HG02943 (cell line): ENCODE measurements around the gene ZXDC.
A peak's percentile ranks its signal among the peaks of the same experiment; 100 is the strongest.

ENCODE experiments used
- ATAC-seq: cut with Tn5 transposase; IDR thresholded peaks from one replicate; pipeline ENCODE4 v1.9.1; 2021; ENCODE audit warnings: mild to moderate bottlenecking, low read depth, moderate library complexity; ENCODE audit not compliant: unreplicated experiment

ZXDC gene

DNA sequence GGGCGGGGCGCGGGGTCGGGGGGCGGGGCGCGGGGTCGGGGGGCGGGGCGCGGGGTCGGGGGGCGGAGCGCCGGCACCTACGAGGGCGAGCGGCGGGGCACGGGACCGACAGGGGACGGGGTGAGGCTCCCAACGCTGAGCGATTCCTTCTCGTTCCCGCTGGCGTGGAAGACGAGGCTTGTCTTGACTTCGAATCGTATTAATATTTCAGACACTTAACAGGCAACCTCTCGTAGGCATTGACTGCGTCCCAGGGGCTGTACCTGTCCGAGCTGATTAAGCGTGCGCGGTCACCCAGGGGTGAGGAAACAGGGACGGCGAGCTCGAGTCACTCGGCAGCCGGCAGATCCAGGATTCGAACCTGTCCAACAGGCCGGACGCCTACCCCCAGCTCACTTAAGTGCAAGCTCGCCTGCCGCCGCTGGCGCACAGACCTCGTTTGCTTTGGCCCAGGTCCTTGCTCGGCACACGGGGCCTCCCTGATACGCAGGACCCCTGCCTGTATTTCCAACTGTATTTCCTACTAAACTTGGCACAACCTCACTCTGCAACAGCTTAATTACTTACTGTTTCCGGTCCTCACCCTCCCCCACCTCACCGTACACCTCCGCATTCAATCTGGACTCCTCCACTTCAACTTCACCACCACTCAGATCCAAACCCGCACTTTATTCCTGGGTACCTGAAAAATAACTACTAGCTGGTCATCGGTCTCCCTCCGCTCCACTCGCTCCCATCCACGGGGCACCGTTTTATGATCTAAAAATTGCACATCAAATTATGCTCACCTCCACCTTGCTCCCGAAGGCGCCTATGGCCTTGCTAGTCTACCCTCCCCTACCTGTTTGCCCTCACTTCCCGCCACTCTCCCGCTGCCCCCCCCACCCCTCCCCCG, 722 bp upstream of the ZXDC start:
- ATAC-seq = peak; percentile 27

DNA sequence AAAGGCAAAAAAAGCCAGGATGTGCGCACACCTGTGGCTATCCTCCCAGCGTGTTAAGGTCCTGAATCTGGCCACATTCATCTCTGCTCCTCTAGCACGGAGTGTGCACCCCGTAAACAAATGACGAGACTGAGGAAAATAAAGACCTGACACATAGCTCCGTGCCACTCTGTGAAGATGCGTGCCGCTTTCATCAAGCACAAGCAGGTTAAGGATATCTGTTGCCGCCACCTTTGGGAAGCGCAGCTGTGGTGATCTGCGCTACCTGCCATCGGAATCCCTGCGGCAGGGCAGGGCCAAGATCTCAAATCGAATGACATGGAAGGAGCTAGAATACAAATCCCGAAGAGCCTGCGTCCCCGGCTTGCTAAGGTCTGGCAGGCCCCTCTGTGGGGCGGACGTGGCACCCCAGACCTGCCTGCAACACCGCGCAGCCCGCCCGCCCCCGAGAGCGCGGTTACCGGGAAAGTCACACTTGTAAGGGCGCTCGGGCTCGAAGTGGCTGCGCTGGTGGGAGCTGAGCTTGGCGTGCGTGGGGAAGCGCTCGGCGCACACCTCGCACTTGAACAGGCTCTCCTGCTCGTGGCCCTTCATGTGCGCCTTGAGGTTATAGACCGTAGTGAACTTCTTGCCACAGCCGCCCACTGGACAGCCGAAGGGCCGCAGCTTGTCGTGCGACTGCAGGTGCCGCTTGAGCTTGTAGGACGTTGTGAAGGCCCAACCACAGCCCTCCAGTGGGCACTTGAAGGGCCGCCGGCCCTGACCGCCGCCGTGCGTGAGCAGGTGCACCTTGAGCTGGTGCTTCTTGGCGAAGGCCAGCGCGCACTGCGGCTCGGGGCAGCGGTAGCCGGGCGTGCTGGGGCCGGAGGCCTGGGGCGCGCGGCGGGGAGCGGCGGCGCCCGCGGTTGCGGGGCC, 936 bp downstream of the ZXDC start:
- peak; percentile 20 for ATAC-seq

DNA sequence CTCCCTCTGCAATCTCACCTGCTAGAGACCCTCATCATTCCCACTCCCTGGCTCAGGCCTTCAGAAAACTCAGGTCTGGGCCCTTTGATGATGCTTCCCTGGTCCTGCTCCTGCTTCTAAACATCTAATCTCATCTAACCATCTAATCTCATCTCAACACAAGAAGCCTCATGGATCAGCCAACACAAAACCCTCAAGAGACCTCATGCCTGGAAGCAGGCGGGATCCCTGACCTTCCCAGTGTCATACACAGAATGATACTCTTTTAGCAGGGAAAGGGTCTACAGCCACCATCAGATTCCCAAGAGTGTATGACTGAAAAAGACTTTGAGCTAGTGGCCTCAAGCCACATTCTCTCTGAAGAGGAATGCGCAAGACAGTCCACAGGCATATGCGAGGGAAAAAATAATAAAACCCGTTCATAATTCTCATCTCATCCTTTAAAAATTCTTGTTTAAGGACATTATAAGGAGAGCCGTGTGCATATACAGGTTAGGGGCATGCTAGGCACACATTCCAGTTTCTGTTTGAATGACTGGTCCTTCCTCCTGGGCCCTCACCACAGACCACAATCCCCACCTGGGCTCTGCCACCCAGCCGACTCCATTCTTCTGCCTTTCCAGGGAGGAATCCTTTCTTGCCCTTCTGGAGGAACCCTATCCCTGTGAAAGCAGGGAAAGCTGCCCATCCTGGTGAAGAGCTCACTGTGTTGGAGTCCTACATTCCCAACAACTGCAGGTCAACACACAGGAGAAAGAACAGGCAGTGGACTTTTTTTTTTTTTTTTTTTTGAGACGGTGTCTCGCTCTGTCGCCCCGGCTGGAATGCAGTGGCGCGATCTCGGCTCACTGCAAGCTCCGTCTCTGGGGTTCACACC, 2.2 kb downstream of the ZXDC start:
- ATAC-seq = no peak

DNA sequence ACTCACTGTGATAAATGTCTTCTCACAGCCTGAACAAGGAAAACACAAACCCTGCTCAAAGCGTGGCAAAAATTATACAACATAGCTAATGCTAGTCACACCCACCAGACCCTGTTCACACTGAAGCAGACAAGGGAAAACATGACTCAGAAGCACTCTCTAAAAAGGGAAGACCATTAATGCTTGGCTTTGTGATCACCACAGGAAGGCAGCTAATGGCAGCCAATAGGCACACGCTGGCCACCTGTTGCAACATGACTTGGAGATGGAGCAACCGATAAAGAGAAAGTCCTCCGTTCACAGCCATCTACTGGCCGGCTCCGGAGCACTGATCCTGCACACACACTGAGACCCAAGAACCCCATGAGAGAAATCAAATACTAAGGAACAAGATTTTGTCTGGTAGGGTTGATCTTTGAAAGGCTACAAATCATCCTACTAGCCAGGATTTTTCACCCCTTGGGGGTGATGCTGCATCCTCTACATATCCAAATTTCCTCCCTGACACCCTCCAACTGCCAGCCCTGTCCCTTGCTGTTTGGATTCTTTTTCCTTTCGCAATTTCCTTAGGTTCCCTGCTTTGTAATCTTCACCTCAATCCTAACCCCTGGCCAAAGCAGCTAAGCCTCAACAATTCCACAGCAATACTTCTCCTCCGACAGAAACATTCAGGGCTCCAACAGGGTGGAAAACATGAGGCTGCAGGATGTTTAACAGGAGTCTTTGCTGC, 3.2 kb downstream of the ZXDC start:
- no peak for ATAC-seq

DNA sequence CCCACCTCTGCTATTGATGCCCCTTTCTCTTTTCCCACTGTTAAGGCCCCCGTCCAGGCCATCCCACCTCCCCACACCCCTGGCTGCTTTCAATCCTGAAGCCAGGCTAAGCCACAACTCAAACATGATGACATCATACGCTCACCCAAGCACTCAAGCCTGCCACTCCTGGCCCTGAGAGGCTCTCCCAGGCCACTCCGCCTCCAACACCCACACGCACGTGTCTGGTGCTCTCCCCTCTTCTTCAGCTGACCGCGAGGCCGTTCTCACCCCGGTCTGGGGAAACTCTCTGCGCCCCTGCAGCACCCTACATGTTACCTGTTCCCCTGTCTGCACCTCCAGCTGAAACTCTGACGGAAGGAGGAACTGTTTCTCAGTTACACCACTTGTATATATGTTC, 6.2 kb downstream of the ZXDC start:
- no peak for ATAC-seq

DNA sequence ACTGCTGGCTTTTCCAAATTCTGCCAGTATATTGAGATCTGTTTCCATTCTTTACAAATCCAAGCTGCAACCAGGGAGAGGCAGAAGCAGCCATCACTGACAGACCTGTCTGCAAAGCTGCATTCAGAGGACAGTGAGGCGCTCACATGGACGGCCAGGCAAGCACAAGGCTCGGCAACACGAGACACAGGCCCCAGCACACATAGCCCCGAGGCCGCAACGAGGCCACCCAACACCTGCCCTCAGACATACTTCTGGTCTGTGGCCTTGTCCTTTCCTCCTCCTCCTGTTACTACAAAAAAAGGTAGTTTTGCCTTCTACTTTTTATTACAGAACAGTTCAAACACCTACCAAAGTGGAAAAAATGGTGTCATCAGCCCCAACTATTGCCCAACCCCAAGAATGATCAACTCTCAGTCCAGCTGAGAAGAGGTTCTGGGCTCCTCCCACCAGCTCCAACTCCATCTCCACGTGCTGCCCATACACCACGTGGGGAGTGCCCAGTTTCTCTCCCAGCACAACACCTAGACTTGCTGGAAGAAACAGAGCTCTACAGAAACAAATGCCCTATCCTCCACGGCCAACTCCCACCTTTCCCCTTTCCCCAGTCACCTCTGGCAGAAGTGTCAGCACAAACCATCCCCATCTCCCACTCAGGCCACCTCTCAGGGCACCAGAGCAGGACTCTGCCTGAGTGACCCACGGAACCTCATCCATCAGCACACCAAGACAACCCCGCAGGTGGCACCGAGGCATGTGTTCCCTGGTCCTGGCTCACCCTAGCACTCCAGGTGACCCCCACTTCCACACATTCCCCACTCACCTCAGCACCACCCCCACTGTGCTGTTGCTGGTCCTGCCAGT, 7.4 kb downstream of the ZXDC start:
- no peak for ATAC-seq

DNA sequence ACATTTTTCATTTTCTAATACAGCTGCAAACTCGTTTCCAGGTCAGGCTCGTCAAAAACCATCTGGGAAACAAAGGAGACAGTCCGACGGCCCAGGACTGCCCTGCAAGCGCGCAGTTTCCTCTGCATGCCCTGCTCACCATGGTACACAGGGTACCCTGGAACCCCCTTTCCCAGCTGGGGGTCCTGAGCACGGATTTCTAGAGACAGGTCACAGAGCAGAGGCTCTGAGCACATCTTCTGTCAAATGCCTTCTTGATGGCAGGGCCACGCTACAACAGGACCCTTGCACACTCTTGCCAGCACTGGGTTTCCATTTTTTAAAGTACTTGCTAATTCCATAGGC, 8.1 kb downstream of the ZXDC start:
- no peak for ATAC-seq

DNA sequence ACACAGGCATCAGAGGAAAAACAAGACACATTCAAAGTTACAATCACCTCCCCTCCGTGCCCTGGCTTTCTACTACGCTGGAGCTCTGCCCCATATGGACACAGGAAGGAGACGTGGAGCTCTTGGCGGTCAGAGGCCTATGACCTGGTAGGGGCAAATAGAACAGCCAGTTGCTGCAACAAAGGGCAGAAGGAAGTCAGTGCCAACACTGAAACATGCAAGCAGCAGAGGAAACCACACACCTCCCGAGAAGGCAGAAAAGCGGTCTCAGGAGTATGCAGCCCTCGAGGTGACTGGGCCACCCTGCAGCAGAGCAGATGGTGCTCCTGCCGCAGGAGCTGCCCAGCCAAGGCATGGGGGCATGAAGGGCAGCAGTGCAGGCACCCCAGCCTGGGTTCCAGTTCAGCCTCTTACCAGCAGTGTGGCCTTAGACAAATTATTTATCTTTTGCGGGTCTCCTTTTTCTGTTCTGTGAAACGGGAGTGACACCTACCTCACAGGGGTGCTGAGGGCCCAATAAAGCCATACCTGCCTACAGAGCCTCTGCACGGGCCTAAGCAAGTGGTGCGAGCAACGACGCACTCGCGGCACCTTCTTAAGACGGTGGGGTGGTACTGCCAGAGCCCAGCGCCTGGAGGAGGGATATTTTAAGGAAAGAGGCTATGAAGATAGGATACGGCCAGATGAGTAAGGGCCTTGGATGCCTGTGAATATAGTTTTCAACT, 8.6 kb downstream of the ZXDC start:
- ATAC-seq = no peak

DNA sequence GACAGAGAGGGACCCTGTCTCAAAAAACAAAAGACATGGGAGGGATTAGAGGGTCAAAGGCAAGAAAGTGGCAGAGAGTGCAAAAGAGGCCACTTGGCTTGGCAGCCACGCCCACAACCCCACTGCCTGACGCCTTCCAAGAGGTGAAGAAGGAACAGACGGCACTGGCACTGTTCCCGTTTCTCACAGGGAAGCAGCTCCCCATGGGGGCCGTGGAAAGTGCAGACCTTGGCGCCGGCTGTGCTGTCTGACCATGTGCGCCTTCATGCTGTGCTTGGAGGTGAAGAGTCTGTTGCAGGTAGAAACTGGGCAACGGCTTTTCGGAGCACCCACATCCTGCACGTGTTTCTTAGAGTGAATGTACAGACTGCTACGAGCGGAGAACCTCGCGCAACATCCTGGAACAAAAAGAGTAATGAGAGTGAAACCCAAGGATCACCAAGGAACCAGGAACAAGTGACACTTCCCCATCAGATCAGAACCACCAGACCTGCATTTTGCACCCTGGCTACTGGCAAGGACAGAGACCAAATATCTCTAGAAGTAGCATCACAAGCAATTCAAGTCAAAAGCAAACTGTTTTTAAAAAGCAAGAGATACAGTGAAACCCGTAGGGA, 9.7 kb downstream of the ZXDC start:
- no peak for ATAC-seq

DNA sequence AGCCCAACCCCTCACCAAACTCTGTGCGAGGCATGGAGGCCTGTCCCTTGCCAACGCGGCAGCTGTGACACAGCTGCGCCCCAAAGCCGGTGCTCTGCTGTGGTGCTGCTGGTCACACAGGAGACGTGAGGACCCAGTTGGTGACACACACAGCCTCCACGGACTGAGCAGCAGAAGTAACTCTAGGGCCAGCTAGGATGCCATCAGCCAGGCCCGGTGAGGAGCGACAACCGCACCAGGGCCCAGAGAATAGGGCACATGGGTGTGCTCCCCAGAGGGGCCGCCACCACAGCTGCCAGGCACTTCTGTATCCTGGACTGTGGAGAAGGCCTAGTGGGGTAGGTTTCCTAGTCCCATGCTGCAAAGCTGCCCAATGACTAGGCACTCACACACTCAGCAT, 10.7 kb downstream of the ZXDC start:
- no peak for ATAC-seq

DNA sequence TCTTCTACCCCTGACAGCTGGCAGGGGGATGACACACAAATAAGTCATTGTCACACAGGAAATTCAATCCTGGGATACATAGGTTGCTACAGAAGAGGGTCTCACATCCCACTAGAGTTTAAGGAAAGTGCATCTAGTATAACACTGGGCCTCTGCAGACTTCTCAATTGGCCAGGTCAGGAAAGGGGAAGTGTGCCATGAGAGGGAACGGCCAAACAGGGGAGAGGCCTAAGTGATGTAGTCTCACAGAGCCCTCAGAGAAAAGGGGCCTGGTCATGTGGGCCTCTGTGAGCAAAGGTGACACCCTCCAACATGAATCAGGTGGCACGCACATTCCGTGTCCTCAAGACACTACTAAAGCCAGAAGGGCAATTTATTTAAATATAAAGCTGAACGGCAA, 11.2 kb downstream of the ZXDC start:
- ATAC-seq = no peak

DNA sequence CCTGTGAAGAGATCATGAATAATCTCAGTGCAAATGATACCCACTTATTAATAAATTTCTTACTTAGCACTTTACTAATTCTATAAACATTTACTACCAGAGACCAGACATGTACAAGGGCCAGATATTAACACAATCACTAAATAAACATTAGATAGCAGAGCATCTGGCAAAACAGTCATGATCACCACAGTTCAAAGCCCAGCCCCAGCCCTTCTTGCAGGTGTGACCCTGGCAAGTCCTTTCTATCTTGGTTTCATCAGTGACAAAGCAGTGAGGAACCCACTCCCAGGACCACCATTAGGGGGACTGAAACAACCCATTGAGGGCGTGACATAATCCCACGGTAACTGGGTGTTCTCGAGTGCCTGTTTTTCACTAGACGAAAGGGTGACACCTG, 11.6 kb downstream of the ZXDC start:
- no peak for ATAC-seq

DNA sequence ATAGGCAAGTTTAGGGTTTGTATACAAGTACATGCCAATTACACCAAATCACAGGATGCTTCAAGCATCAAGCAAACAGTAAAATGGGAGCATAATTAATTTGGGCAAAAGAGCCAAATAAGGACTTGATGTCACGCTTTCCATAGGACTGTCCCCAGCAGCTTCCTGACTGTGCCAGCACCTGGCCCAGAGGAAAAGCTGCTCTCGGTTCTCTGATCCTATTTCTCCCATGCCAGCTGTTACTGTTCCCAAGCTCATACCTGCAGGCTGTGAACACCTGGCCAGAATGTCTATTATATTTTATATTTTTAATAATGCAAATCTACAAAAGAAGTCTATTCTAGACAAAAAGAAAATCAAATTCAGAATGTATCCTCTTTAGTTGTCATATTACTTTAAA, 12.2 kb downstream of the ZXDC start:
- no peak for ATAC-seq

DNA sequence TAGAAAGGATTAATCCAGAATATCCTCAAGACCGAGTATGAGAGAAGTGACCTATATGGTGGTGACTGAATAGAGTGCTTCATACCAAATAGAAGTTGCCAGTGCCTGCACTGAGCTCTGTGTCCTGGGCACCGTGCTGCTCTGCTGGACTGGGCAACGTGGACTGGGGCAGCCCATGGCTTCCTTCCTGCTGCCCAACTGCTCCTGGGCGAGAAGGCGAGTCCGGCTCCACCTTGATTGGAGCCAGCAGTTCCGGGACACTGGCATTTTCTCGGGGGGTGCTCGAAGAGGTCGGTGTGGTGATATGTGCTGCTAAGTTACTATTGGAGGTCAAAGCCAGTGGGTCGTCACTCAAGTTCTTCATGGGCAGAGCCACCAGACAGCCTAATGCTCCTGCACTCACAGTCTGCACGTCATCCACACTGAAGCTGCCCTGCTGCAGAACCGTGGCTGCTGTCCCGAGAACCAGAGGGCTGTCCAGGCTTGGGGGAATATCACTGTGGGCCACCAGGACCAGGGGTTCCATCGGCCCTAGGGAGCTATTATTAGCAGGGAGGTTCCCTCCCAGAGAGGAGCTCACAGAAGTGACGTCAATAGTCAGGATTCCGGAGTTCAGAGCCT, 14.1 kb downstream of the ZXDC start:
- ATAC-seq = no peak

DNA sequence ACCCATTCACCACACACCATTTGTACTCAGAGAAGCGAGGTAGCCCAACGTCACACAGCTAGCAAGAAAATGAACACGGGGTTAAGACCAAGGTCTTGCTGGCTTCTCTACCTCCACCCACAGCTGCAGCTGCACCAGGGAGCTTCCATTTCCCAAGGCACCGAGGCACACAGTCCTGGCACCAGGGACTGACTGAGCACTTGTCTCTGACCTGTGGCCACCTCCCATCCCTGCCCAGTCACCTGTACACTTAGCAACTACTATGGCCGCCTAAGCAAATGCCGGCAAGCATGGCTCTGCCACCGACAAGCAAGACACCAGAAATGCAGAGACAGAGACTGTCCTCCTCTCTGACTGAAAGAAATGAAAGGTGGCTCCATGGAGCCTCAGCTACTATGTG, 15.3 kb downstream of the ZXDC start:
- ATAC-seq = no peak

DNA sequence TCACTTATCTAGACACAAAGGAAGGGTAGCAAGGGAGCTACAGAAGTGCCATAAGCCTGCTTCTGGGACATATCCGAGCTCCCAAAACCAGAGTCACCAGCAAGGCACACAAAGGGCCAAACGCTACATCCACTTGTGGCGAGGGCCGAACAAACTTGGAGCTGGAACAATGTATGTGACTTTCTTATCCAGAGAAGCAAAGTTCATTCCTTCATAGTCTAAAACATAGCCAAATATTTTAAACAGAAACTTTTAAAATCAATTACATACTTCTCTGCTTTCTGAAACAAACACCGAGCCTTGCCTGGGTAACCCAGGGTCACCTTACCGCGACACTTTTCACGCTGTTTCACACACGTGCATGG, 15.9 kb downstream of the ZXDC start:
- no peak for ATAC-seq

DNA sequence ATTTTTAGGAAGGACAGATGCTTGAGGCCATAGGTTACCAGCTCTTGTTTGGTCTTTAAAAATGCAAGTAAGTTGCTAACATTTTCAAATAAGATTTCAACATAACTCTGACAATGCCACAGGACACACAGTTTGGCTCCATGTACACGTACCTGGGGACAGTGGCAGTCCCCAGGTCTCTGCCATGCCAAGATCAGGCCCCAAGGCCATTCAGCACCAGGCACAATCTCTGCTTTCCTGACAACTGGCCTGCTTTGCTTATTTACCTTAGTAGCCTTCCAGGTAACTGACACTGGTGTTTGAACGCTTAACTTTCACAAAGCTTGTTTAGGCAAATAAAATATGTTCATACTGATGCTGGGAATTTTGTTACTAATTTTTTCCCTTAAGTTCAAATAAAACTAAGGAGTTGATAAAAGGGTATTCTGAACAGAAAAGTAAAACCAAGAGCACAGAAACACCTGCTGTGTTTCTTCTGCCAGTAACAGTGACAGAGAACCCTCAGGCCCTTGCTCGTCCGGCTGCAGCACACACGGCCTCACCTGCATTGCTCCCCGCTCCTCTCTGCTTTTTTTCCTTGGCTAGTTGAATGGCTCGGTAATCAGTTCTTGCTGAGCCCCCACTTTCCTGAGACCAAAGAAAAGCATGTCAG, 16.5 kb downstream of the ZXDC start:
- ATAC-seq = no peak
